T-helper 2 cell (primary cell): ENCODE measurements around the gene HJURP.

Experiments
- DNase-seq, 5 experiments: peaks; one replicate each; pipeline versions ENCODE4 v3.0.0 to v3.0.0-alpha.2; 2012 to 2022

Gene HJURP

GRCh38 chr2:233791883-233792329, 62.4 kb downstream of the HJURP start:
- DNase-seq = no peak

- DNase-seq = no peak
Measured at GRCh38 chr2:233791151-233791882, 63.0 kb downstream of the HJURP start.

GRCh38 chr2:233789554-233789953, 64.8 kb downstream of the HJURP start:
- no peak for DNase-seq
